OCI-LY7 (cell line): ENCODE data around the gene UBN1. TPM values are rescaled to one million over a fixed set of nuclear protein-coding genes. Genes with fewer than 3 reads are reported as not detected.

Experiments used
- BruUV-seq: library from RNA; stranded (reverse); fragments of 400-500 nt; replicated peaks from 2 replicates; lab custom pipeline; 2021; lab: Mats Ljungman, UMichigan
- CTCF ChIA-PET: fragments of 300-600 bp; sonication (Branson Sonifier 250); formaldehyde crosslinking; loops from one replicate; lab custom pipeline; 2022; ENCODE audit warnings: antibody characterized with exemption; ENCODE audit not compliant: unreplicated experiment; lab: Charles Lee
- POLR2A ChIA-PET: fragments of 300-600 bp; sonication (Branson Sonifier 250); formaldehyde crosslinking; loops from one replicate; lab custom pipeline; 2022; ENCODE audit warnings: antibody characterized with exemption; lab: Charles Lee
- DNase-seq: peaks from one replicate; pipeline ENCODE4 v3.0.0-alpha.2; 2015; ENCODE audit warnings: low spot score
- H2AFZ ChIP-seq: fragments of 200-600 bp; sonication (generic), shearing (Covaris generic); 2 replicates; pipeline ENCODE4 v1.6.1; 2014; ENCODE audit warnings: mild to moderate bottlenecking, antibody characterized with exemption, low read length, moderate library complexity
- H3K27ac ChIP-seq: fragments of 200-600 bp; sonication (generic); 2 replicates; pipeline ENCODE4 v1.5.1; 2014; ENCODE audit warnings: mixed run types, low read depth, mild to moderate bottlenecking, moderate library complexity, low read length, inconsistent platforms; ENCODE audit not compliant: poor library complexity, severe bottlenecking
- H3K36me3 ChIP-seq: fragments of 200-600 bp; sonication (generic); 2 replicates; pipeline ENCODE4 v1.6.1; 2014; ENCODE audit warnings: mild to moderate bottlenecking, antibody characterized with exemption, low read length, moderate library complexity, mixed read lengths; ENCODE audit not compliant: insufficient read depth
- H3K4me1 ChIP-seq: fragments of 200-600 bp; sonication (generic); 2 replicates; pipeline ENCODE4 v1.5.1; 2014; ENCODE audit warnings: mild to moderate bottlenecking, low read length; ENCODE audit not compliant: insufficient read depth, poor library complexity, severe bottlenecking
- H3K4me2 ChIP-seq: fragments of 200-600 bp; sonication (generic); 2 replicates; pipeline ENCODE4 v1.6.1; 2014; ENCODE audit warnings: mild to moderate bottlenecking, low read length
- H3K4me3 ChIP-seq: fragments of 200-600 bp; sonication (generic); 2 replicates; pipeline ENCODE4 v1.5.1; 2014; ENCODE audit warnings: mild to moderate bottlenecking, low read depth, low read length; ENCODE audit not compliant: poor library complexity, severe bottlenecking
- H3K79me2 ChIP-seq: fragments of 200-600 bp; sonication (generic); 2 replicates; pipeline ENCODE4 v1.6.1; 2016; ENCODE audit warnings: low read depth, mild to moderate bottlenecking, low read length, moderate library complexity, mixed read lengths; ENCODE audit not compliant: insufficient read depth
- H3K9me2 ChIP-seq: fragments of 200-600 bp; sonication (generic); 2 replicates; pipeline ENCODE4 v1.6.1; 2016; ENCODE audit warnings: mild to moderate bottlenecking, low read length, mixed read lengths; ENCODE audit not compliant: insufficient read depth
- H3K9me3 ChIP-seq: fragments of 200-600 bp; sonication (generic); 2 replicates; pipeline ENCODE4 v1.6.1; 2014; ENCODE audit warnings: mild to moderate bottlenecking, mixed run types, low read length, mixed read lengths
- H4K20me1 ChIP-seq: fragments of 200-600 bp; sonication (generic); 2 replicates; pipeline ENCODE4 v1.6.1; 2014; ENCODE audit warnings: mild to moderate bottlenecking, antibody characterized with exemption, low read length, moderate library complexity, mixed read lengths; ENCODE audit not compliant: insufficient read depth
- CTCF ChIP-seq: fragments of 200-600 bp; sonication (generic); conservative IDR thresholded peaks from 2 replicates; pipeline ENCODE4 v1.5.1; 2014; ENCODE audit warnings: mild to moderate bottlenecking, antibody characterized with exemption, low read length, moderate library complexity, mixed read lengths
- EZH2phosphoT487 ChIP-seq: fragments of 200-600 bp; sonication (generic); IDR thresholded peaks from 2 replicates; pipeline ENCODE4 v1.6.1; 2018; ENCODE audit warnings: low read depth, borderline replicate concordance, mild to moderate bottlenecking, mixed run types, antibody characterized with exemption, low read length, moderate library complexity, mixed read lengths
- intact Hi-C: fragments of 100-400 bp; cut with micrococcal nuclease; formaldehyde crosslinking; loops from one replicate; pipeline ENCODE4 v1.10.0; 2022; ENCODE audit not compliant: unreplicated experiment
- total RNA-seq, 2 experiments: library from RNA; depleted of rRNA in 1 of 2; stranded (reverse); fragments of >200 nt in 1 of 2; shearing (Covaris generic) in 1 of 2; gene quantifications; 2 replicates each; pipeline ENCODE4 v1.2.3, GENCODE V29; 2014 to 2022

Gene UBN1
- total RNA-seq, 2 experiments from 2014 or later: 37.2 to 53.0 TPM

- Histone ChIP-seq H4K20me1 (no peaks in the 10 kb centered on the region), H3K27ac (no peak overlapping the region), H3K9me2 (no peaks in the 10 kb centered on the region), H3K4me1 (no peaks in the 10 kb centered on the region), H3K79me2 (no peaks in the 10 kb centered on the region), H2AFZ (no peak overlapping the region), H3K36me3 (no peaks in the 10 kb centered on the region), H3K9me3 (no peaks in the 10 kb centered on the region), H3K4me2 (no peak overlapping the region), H3K4me3 (no peak overlapping the region)
- intact Hi-C loops: no loop called here
- POLR2A ChIA-PET: no interaction called here
- no peak for TF ChIP-seq EZH2phosphoT487
- no peak for TF ChIP-seq CTCF
- no peak for DNase-seq
- BruUV-seq: no TSS peak
- CTCF ChIA-PET: no interaction called here
Observed at GRCh38 chr16:4908854-4909401, 61.6 kb downstream of the UBN1 start.

GRCh38 chr16:4909825-4910224, 62.5 kb downstream of the UBN1 start:
- peak; percentile 42; the same call in 1 of the 2 replicates for TF ChIP-seq CTCF
- no peak for TF ChIP-seq EZH2phosphoT487
- ChIA-PET CTCF (no interaction called here), POLR2A (interaction anchor here (0.9 kb wide), 1 partner anchor 8 kb away, joined by 4 read pairs; no protein-coding TSS in a partner anchor)
- H3K9me3 ChIP-seq: no peaks in the 10 kb centered on the region
- no peak overlapping the region for H2AFZ ChIP-seq
- BruUV-seq: no TSS peak
- H3K79me2 ChIP-seq: no peaks in the 10 kb centered on the region
- DNase-seq: no peak
- no peaks in the 10 kb centered on the region for H3K9me2 ChIP-seq
- H3K4me3 ChIP-seq: no peak overlapping the region
- no peaks in the 10 kb centered on the region for H4K20me1 ChIP-seq
- H3K4me2 ChIP-seq: no peak overlapping the region
- intact Hi-C loops: no loop called here
- H3K36me3 ChIP-seq: no peaks in the 10 kb centered on the region
- H3K4me1 ChIP-seq: no peaks in the 10 kb centered on the region
- H3K27ac ChIP-seq: no peak overlapping the region

- H3K27ac ChIP-seq: no peak overlapping the region
- POLR2A ChIA-PET: no interaction called here
- intact Hi-C loops: no loop called here
- BruUV-seq: no TSS peak
- CTCF ChIA-PET: no interaction called here
- no peak overlapping the region for H2AFZ ChIP-seq
- no peaks in the 10 kb centered on the region for H3K79me2 ChIP-seq
- H3K4me1 ChIP-seq: no peaks in the 10 kb centered on the region
- no peaks in the 10 kb centered on the region for H3K36me3 ChIP-seq
- H3K4me2 ChIP-seq: no peak overlapping the region
- no peak for TF ChIP-seq EZH2phosphoT487
- no peak for TF ChIP-seq CTCF
- no peaks in the 10 kb centered on the region for H3K9me2 ChIP-seq
- DNase-seq: no peak
- H3K4me3 ChIP-seq: no peak overlapping the region
- no peaks in the 10 kb centered on the region for H4K20me1 ChIP-seq
- no peaks in the 10 kb centered on the region for H3K9me3 ChIP-seq
Observed at GRCh38 chr16:4910828-4911227, 63.5 kb downstream of the UBN1 start.
